MCF 10A (cell line): ENCODE measurements around the gene ARNT2. TPM values are rescaled to one million over a fixed set of nuclear protein-coding genes. Genes with fewer than 3 reads are reported as not detected.
A peak's percentile ranks its signal among the peaks of the same experiment; 100 is the strongest.

Source experiments
- BruUV-seq: library from RNA; stranded (reverse); fragments of 400-500 nt; replicated peaks from 2 replicates; lab custom pipeline; 2021; lab: Mats Ljungman, UMichigan
- CTCF ChIA-PET: fragments of 300-600 bp; sonication (Branson Sonifier 250); formaldehyde crosslinking; extraction: SDS; loops from one replicate; lab custom pipeline; 2021; ENCODE audit warnings: antibody characterized with exemption, inconsistent platforms; lab: Yijun Ruan, JAX
- POLR2A ChIA-PET: fragments of 300-600, 350-650 bp; sonication (Branson Sonifier 250); formaldehyde crosslinking; extraction: SDS; loops from one replicate; lab custom pipeline; 2020; ENCODE audit warnings: antibody characterized with exemption, inconsistent platforms; lab: Yijun Ruan, JAX
- DNase-seq: peaks from one replicate; pipeline ENCODE4 v3.0.0-alpha.2; 2018; ENCODE audit not compliant: unreplicated experiment
- H3K27ac Mint-ChIP-seq: one replicate; pipeline ENCODE4 v1.8.0; 2022; ENCODE audit warnings: mild to moderate bottlenecking, low read depth, mixed read lengths; ENCODE audit not compliant: unreplicated experiment
- H3K27me3 Mint-ChIP-seq: one replicate; pipeline ENCODE4 v1.8.0; 2022; ENCODE audit warnings: mixed read lengths; ENCODE audit not compliant: insufficient read depth, unreplicated experiment
- H3K36me3 Mint-ChIP-seq: one replicate; pipeline ENCODE4 v1.8.0; 2022; ENCODE audit warnings: mild to moderate bottlenecking, moderate library complexity, mixed read lengths; ENCODE audit not compliant: insufficient read depth, unreplicated experiment
- H3K4me1 Mint-ChIP-seq: one replicate; pipeline ENCODE4 v1.8.0; 2022; ENCODE audit warnings: mixed read lengths; ENCODE audit not compliant: insufficient read depth, unreplicated experiment
- H3K4me3 Mint-ChIP-seq: one replicate; pipeline ENCODE4 v1.8.0; 2022; ENCODE audit warnings: mild to moderate bottlenecking, moderate library complexity, mixed read lengths; ENCODE audit not compliant: unreplicated experiment
- H3K9me3 Mint-ChIP-seq: one replicate; pipeline ENCODE4 v1.8.0; 2022; ENCODE audit warnings: mixed read lengths; ENCODE audit not compliant: unreplicated experiment
- intact Hi-C: fragments of 100-400 bp; cut with micrococcal nuclease; formaldehyde crosslinking; loops from 2 replicates; pipeline ENCODE4 v1.14.1; 2022
- total RNA-seq: library from RNA; stranded (reverse); gene quantifications from 2 replicates; pipeline ENCODE4 v1.2.3, GENCODE V29; 2022
- TF ChIP-seq, protein P1 (sequence below): fragments of 200-600 bp; IDR thresholded peaks from one replicate; pipeline ENCODE4 v1.8.0; 2022; ENCODE audit warnings: antibody characterized with exemption, mild to moderate bottlenecking; ENCODE audit not compliant: unreplicated experiment

The ARNT2 gene
- total RNA-seq, 1 experiment from 2014 or later, result 1.6 TPM

DNA sequence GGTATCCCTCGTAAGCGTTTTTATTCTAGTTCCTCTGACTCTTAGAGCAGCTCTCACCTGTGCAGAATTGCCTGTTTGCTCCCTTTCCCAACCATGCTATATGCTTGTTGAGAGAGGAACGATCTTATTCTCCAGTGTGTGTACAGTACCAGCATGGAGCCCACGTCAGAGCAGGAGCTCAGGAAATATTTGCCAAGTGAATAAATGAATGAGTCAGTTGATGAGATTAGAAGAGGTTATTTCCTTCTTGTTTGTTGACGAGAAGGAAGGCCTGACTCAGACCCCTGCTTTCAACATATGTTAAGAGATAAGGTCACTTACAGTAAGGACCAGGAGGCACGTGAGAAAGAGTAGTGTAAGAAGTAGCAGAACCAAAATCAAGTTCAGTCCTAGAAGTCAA lies 184.6 kb downstream of the ARNT2 start:
- no peaks in the 10 kb centered on the region for H3K9me3 Mint-ChIP-seq
- peak; percentile 79 for DNase-seq
- POLR2A ChIA-PET, result interaction anchor here (0.6 to 1.7 kb wide), 4 partner anchors 8 to 120 kb away, joined by 3 to 8 read pairs (median 4); no protein-coding TSS in a partner anchor
- peak overlapping the region; percentile 1 for H3K4me3 Mint-ChIP-seq
- TF ChIP-seq, protein P1, sequence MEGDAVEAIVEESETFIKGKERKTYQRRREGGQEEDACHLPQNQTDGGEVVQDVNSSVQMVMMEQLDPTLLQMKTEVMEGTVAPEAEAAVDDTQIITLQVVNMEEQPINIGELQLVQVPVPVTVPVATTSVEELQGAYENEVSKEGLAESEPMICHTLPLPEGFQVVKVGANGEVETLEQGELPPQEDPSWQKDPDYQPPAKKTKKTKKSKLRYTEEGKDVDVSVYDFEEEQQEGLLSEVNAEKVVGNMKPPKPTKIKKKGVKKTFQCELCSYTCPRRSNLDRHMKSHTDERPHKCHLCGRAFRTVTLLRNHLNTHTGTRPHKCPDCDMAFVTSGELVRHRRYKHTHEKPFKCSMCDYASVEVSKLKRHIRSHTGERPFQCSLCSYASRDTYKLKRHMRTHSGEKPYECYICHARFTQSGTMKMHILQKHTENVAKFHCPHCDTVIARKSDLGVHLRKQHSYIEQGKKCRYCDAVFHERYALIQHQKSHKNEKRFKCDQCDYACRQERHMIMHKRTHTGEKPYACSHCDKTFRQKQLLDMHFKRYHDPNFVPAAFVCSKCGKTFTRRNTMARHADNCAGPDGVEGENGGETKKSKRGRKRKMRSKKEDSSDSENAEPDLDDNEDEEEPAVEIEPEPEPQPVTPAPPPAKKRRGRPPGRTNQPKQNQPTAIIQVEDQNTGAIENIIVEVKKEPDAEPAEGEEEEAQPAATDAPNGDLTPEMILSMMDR, result no peak
- no peaks in the 10 kb centered on the region for H3K27me3 Mint-ChIP-seq
- intact Hi-C loops, result no loop called here
- BruUV-seq, result no TSS peak
- peaks cover 37% of the 10 kb centered on the region for H3K4me1 Mint-ChIP-seq
- peak overlapping the region; percentile 37 for H3K27ac Mint-ChIP-seq
- no peaks in the 10 kb centered on the region for H3K36me3 Mint-ChIP-seq
- CTCF ChIA-PET, result interaction anchor here (0.7 to 2.9 kb wide), 2 partner anchors 13 to 21 kb away, joined by 3 to 23 read pairs; no protein-coding TSS in a partner anchor

- no peaks in the 10 kb centered on the region for H3K27me3 Mint-ChIP-seq
- TF ChIP-seq, protein P1, result no peak
- intact Hi-C loops, result no loop called here
- H3K27ac Mint-ChIP-seq, result no peak overlapping the region
- BruUV-seq, result no TSS peak
- peaks cover 31% of the 10 kb centered on the region for H3K4me1 Mint-ChIP-seq
- CTCF ChIA-PET, result no interaction called here
- POLR2A ChIA-PET, result interaction anchor here (1.2 kb wide), 1 partner anchor 11 kb away, joined by 4 read pairs; no protein-coding TSS in a partner anchor
- no peaks in the 10 kb centered on the region for H3K9me3 Mint-ChIP-seq
- no peaks in the 10 kb centered on the region for H3K36me3 Mint-ChIP-seq
- no peak for DNase-seq
- no peak overlapping the region for H3K4me3 Mint-ChIP-seq
Measured at GRCh38 chr15:80590761-80591355, 186.7 kb downstream of the ARNT2 start.

DNA sequence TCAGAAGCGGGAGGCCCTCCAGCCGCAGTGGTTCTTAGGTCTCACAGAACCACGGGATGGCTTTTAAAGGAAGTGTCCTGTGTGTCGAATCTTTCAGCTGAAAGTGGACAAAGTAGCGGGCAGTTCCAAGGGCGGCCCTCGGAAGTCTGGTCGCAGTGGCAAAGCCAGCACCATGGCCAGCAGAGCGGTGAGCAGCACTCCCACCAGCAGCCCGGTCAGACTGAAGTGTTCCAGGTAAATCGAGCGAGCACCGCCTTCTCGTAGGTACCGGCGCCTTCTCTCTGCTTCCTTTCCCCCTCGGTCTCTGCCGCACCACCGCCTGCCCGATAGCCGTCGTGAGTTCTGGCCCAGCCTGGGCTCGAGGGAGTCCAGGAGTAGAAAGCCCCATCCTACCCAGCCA lies 187.3 kb downstream of the ARNT2 start:
- DNase-seq, result no peak
- H3K36me3 Mint-ChIP-seq, result no peaks in the 10 kb centered on the region
- H3K27ac Mint-ChIP-seq, result no peak overlapping the region
- ChIA-PET POLR2A (no interaction called here), CTCF (no interaction called here)
- H3K27me3 Mint-ChIP-seq, result no peaks in the 10 kb centered on the region
- intact Hi-C loops, result no loop called here
- BruUV-seq, result no TSS peak
- TF ChIP-seq, protein P1, result no peak
- peaks cover 25% of the 10 kb centered on the region for H3K4me1 Mint-ChIP-seq
- no peaks in the 10 kb centered on the region for H3K9me3 Mint-ChIP-seq
- no peak overlapping the region for H3K4me3 Mint-ChIP-seq

DNA sequence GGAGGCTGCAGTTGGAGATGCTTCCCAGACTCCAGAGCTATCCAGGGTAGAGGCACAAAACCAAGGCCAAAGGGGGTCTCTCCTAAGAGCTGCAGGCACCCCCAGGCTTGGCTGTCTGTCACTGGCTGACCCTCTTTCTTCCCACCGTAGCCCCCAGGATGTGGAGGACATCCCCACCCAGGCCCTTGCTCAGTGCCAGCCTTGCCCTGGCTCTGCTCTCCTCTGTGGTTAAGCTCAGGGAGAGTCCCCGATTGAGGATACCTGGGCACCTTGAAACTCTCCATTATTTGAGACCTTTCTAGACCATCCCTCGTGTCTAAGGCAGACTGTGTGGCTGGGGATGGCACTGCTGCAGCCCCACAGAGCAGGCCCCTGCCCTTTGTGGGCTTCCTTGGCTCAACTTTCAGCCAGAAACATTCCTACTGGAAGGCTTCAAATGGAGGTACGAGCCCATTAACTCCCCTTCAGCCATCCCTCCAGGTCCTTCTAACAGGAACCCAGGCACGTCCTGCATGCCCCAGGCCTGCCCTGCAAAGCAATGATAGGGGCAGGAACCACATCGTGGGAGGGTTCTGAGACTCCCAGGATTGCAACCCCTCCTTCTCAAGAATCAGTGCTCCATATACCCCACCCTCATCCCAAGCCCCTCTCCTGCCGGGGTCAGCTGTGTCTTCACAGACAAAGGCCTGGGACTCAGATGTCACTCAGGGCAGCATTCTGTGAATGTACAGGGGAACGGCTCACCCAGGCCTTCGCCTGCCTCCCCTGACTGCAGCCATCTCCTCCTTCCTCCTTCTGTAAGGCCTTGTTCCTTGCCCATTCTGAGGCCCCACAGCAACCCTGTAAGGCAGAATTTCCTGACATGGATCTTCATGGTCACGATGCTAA lies 188.0 kb downstream of the ARNT2 start:
- POLR2A ChIA-PET, result interaction anchor here (0.8 kb wide), 1 partner anchor 16 kb away, joined by 3 read pairs; no protein-coding TSS in a partner anchor
- H3K27me3 Mint-ChIP-seq, result no peaks in the 10 kb centered on the region
- H3K4me1 Mint-ChIP-seq, result peaks cover 22% of the 10 kb centered on the region
- H3K27ac Mint-ChIP-seq, result no peak overlapping the region
- no peaks in the 10 kb centered on the region for H3K36me3 Mint-ChIP-seq
- no peak for DNase-seq
- TF ChIP-seq, protein P1, result no peak
- intact Hi-C loops, result no loop called here
- no peak overlapping the region for H3K4me3 Mint-ChIP-seq
- CTCF ChIA-PET, result interaction anchor here (1.0 kb wide), 1 partner anchor 19 kb away, joined by 5 read pairs; no protein-coding TSS in a partner anchor
- BruUV-seq, result no TSS peak
- H3K9me3 Mint-ChIP-seq, result no peaks in the 10 kb centered on the region
